ENCODE results near the gene PEX16.
A peak's percentile ranks its signal among the peaks of the same experiment; 100 is the strongest.
"Not testable (repeated sequence)": the region's sequence is repeated elsewhere in the genome, so short reads cannot be mapped to it uniquely, and the experiment has no call there.

The PEX16 gene

DNA sequence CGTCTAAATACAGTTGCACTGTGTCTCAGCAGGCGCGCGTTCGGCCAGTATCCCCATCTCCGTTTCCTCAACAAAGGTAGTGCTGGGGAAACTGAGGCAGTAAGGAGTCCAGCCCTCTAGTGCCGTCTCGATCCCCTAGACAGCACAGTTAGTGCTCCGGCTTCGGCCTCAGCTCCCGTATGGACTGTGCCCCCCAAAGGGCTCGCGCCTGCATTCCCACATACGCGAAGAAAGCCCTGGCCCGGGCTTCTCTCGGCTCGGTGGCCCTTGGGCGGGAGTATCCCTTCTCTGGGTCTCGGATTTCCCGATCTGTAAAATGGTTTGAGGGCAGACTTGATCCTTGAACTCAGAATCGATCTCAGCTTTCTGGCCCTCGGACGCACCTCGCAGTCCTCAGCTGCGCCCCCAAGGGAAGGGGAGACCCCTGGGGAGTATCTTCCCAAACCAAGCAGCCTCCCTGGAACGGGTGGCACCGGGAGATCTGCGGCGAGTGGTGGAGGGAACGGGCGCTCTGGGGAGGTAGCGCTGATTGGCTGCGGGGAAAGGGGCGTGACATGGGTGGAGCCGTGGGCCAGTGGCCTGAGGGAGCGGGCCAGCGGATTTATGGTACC, 759 bp upstream of the PEX16 start:
- peak; percentile 41 for DNase-seq (ENCODE audit: low read depth)

DNA sequence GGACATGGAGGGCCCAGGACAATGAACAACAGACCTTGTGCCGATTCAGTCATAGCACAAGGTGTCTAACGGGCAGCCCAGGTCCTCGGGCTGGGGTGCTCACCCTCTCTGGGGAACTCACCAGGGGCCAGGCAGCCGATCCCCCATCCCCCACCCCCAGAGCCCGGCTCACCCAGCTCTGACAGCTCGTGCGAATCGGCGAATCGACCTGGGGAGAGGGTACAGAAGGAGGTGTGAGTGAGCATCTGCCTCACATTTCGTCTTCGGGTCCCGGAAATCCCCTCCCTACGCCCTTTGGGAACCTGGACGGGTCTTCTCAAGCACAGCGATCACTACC, 423 bp downstream of the PEX16 start:
- DNase-seq (ENCODE audit: low read depth), result no peak

DNA sequence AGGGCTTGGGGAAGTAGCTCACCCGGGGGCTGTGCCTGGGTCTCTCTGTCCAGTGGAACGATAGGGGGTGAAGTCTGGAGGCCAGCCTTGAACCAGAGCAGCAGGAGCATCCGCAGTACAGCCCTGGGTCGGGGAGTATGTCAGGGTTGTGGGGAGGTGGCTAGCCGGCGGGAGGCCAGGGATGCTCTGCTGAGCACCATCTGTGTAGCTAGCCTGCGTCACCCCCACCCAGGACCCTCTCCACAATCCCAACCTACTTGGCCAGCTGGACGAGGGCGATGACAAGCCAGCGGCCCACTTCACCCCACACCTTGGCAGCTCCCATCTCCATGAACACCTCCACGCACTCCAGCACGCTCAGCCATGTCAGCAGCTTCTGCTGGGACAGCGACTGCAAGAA, 2.2 kb downstream of the PEX16 start:
- no peak for DNase-seq (ENCODE audit: low read depth)

DNA sequence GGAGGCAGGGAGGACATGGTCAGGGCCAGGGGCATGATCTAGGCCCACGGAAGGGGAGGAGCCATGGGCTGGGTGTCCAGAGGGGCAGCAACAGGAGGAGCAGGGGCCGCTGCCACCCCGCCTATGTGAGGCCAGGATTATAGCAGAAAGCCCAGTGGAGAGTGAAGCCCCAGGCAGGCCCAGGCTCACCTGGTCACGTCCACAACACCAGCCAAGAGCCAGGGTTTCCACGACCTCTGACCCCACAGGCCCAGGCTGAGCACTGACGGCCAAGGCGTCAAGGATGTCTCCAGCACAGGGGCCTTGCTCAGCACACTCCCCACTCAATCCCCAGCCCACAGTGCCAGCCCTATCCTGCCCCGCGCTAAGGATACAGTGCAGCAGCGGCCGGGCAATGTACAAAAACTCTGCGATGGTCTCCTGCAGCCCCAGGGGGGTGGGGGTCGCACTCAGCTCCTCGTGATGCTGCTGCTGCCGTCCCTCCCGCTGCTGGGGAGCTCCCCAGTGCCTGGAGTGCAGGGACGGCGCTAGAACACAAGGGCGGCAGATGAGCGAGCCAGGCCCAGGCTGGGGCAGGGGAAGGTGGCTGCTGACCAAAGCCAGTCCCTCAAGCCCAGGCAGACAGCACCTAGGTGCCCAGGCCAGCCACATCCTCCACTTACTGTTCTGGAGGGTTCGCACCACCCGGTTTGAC, 3.6 kb downstream of the PEX16 start:
- DNase-seq (ENCODE audit: low read depth), result no peak

DNA sequence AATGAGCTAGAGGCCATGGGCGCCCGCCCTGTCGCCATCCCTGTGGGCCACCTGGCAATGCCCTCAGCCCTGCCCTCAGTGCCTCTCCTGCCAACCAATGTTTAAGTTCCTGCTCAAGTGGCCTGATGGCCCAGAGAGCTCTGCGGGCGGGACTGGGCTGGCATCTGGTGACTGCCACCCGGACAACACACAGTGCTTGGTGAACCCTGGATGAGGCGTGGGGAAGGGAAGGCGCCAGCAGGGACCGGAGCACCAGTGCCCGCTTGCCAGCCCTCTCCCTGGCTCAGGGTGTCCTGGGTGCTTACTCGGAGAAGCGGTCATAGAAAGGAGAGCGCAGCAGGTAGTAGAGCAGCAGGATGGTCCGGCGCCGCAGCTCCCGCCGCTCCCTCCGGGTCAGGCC, 4.2 kb downstream of the PEX16 start:
- DNase-seq (ENCODE audit: low read depth), result no peak

DNA sequence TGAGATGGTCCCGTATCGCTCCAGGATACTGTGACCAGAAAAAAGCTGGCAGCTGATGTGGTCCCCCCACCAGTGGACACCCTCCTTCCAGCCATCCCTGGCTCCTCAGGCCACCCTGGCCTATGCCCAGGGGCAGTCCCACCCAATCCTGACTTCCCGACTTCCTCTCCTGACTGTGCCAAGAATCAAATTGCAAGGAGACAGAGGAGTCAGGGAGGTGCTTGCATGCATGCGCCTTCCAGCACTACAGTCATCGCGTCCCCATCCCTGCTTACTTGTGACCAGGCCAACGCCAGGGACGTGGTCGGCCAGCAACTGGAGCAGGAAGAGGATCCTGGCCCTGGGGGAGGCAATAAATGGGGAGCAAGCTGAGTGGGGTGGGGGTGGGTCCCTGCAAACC, 7.1 kb downstream of the PEX16 start:
- no peak for DNase-seq (ENCODE audit: low read depth)

DNA sequence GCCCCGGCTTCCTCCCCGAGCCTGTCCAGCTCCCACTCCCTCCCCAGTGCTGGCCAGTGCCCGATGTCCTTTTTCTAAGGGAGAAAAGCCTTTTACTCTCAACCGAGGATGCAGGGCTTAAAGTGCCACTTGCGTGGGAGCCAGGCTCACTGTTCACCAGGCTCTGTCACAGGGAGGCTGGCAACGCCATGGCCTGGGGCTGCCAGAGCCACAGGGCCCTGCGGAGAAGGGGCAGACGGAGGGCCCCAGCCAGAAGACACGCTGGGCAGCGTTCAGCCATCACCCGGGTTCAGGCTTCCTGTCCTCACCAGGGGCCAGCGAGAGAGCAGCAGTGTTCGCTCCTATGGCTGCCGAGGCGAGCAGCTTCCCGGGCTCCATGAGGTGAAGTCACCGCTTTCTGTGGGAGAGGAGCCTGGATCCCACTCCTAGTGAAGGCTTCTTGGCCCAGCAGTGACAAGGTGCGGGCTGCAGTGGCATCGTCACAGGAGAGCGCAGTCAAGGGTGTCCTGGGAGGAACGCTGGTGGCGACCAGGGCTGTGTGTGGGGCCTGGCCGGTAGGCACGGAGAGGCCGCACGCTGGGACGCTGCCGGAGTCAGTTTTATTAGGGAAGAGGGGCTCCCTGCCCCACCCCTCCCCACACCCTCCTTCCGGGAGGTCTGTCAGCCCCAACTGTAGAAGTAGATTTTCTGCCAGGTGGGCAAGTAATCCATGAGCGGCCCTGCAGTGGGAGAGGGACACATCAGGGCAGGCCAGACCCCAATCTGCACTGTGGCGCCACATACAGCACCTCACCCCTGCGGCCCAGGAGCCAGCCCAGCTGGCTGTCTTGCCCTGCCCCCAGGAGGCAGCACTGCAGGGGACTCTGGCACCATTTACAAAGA, 7.8 kb downstream of the PEX16 start:
- no peak for DNase-seq (ENCODE audit: low read depth)

DNA sequence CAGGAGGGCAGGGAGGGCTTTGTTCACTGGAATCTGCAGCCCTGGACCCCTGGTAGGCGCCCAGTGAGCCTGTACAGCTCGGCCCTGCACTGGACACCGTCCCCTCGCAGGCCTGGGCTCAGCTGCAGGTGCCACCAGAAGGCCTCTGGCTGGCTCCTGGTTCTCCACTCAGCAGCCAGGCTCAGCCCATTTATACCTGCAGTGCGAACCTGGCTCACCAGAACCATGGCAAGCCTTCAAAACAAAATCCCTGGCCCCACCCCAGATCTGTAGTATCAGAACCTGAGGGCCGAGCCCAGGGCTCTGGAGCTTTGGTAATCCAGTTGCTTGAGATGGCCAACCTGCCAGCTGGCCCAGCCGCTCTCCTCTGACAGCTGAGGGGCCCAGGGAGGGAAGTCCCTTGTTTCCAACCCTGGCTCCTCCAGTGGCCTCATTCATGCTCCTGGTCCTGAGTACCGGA, 9.7 kb downstream of the PEX16 start:
- DNase-seq (ENCODE audit: low read depth), result no peak

DNA sequence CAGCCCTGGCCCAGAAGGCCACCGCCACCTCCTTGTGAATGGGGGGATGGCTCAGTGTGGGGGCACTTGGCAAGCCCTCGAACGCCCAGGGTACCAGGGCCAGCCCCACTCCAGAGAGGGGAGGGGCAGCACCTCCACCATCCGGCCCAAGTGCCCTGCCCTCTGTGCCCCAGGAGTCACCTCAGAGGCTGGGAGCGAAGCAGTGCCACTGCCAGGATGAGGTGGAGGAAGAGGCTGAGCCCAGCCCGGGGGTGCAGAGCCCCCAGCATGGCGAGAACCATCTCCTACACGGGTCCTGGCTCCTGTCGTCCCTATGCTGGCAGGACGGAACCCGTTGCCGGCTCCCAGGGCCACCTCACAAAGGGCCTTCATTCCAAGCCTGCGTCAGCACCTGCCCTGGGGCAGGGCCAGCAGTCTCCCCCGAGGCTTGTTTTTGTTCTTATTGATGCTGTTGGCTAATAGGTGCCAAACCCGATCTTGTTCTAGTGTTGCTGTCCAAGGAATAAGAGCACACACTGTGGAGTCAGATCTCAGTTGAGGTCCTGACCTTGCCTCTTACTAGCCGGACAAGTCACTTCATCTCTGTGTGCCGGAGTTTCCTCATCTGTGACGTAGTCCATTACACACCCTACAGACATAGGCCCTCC, 10.6 kb downstream of the PEX16 start, which contains the start of gene FREY1:
Gene FREY1, minus strand, starts transcription at position 307 of the 647 bp plus-strand sequence. Its CDS starts 26 bp downstream, at position 281.
- DNase-seq (ENCODE audit: low read depth), result no peak

DNA sequence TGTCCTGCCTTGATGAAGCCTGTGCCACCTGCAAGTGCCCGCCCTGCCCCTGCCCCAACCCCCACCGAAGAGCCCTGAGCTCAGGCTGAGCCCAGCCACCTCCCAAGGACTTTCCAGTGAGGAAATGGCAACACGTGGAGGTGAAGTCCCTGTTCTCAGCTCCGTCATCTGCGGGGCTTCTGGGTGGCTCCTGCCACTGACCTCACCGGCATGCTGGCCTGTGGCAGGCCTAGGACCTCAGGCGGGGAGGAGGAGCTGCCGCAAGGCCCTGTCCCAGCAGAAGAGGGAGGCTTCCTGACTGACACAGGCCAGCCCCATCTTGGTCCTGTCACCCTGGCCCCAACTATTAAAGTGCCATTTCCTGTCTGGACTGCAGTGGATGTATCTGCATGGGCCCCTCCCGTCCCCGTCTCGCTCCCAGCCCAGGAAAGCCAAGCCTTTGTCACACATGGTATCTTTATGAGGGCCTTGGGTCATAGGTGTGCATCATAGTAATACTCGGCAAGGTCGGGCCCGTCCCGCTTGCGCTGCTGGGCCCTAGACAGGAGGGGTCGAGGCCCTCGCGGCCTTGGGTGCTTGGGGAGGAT, 11.5 kb downstream of the PEX16 start:
- no peak for DNase-seq (ENCODE audit: low read depth)

DNA sequence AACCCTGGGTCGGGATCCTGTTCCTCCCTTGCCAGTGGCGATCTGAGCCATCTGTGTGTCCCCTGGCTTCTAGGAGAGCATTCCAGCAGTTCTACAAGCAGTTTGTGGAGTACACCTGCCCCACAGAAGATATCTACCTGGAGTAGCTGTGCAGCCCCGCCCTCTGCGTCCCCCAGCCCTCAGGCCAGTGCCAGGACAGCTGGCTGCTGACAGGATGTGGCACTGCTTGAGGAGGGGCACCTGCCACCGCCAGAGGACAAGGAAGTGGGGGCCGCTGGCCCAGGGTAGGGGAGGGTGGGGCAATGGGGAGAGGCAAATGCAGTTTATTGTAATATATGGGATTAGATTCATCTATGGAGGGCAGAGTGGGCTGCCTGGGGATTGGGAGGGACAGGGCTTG, 12.1 kb downstream of the PEX16 start:
- DNase-seq (ENCODE audit: low read depth), result not testable (repeated sequence)

DNA sequence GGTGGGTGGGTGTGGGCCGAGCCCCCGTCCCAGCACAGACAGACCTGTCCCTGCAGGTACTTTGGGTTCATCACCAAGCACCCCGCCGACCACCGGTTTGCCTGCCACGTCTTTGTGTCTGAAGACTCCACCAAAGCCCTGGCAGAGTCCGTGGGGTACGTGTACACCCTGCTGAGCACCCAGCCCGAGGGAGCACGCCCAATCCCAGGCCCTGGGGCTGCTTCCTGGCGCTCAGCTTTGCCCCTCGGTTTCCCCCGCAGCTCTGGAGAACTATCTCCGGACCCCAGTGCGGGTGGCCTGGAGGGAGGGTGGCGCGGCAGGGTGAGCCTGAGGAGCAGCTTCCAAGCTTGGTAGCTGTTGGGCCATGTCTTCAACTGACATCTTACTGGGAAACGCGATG, 12.6 kb downstream of the PEX16 start:
- DNase-seq (ENCODE audit: low read depth), result no peak

DNA sequence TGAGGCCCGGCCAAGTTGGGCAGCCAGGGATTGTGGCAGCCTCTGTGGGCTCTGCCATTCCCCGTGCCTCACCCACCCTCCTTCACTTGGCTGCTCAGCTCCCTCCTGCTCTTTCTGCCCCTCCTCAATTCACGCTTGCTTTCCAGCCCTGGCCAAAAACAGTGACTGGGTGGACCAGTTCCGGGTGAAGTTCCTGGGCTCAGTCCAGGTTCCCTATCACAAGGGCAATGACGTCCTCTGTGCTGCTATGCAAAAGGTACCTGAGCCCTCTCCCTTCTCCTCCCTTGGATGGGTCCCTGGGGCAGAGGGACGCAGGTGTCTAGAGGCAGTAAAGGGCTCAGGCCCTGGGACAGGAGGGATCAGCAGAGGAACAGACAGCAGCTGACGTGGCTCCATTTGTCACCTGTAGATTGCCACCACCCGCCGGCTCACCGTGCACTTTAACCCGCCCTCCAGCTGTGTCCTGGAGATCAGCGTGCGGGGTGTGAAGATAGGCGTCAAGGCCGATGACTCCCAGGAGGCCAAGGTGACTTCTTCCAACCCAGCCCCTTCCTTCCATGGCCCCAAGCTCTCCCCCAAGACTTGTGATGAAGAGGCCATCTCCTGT, 13.3 kb downstream of the PEX16 start:
- no peak for DNase-seq (ENCODE audit: low read depth)

DNA sequence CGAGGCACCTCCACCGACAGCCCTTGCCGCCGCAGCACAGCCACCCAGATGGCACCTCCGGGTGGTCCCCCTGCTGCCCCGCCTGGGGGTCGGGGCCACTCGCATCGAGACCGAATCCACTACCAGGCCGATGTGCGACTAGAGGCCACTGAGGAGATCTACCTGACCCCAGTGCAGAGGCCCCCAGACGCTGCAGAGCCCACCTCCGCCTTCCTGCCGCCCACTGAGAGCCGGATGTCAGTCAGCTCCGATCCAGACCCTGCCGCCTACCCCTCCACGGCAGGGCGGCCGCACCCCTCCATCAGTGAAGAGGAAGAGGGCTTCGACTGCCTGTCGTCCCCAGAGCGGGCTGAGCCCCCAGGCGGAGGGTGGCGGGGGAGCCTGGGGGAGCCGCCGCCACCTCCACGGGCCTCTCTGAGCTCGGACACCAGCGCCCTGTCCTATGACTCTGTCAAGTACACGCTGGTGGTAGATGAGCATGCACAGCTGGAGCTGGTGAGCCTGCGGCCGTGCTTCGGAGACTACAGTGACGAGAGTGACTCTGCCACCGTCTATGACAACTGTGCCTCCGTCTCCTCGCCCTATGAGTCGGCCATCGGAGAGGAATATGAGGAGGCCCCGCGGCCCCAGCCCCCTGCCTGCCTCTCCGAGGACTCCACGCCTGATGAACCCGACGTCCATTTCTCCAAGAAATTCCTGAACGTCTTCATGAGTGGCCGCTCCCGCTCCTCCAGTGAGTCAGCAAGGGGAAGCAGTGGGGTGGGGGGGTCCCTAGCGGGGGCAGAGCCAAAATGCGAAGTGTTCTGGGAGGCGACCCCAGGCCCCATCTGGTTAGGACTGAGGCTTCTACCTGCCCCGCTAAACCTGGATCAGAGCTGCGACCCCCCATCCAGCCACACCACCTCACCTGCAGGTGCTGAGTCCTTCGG, 15.0 kb downstream of the PEX16 start:
- DNase-seq (ENCODE audit: low read depth), result no peak

DNA sequence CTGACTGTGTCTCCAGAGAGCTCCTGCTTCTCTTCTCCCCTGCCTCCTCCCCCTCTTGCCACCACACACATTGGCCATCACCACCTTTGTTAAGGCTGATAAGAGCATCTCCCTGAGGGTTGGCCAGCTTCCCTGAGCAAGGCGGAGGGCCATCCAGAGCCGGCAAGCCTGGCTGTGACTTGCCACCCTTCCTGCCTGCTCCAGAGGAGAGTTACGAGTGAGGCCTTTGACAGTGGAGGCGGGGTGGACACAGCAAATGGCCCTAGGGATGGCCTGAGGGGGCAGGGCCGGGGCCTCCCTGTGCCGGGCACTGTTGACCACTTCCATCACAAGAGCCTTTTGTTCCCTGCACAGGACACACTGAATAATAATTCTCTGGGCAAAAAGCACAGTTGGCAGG, 16.1 kb downstream of the PEX16 start:
- DNase-seq (ENCODE audit: low read depth), result no peak

DNA sequence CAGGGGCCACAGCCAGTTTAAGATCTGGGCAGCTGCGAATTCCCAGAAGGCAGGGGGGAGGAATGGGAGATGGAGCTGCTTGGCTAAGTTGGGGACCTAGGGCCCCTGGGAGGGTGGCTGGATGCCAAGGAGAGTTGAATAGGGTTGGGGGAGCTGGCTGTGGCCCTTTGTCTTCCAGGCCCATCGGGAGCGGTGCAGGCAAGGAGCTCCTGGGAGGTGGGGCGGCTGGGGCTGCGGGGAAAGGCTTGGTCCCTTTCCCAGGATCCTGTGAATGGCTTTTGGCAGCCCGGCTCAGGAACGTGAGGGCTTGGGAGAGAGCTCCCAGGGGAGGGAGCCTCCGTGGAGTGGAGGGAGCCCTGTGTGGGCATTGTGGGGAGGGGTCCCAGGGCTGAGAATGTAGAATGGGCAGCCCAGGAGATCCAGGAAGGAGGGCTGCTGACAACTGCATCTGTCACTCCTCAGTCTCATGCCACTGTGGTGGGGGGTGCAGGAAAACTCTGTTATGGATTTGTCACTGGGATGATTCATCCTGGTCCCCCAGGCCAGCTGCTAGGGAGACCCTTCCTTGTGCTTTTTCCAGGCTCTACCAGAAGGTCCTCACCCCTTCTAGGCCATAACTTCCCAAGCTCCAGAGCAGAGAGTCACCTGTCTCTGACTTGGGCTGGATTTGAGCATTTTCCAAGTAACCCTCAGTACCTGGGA, 16.6 kb downstream of the PEX16 start:
- no peak for DNase-seq (ENCODE audit: low read depth)

DNA sequence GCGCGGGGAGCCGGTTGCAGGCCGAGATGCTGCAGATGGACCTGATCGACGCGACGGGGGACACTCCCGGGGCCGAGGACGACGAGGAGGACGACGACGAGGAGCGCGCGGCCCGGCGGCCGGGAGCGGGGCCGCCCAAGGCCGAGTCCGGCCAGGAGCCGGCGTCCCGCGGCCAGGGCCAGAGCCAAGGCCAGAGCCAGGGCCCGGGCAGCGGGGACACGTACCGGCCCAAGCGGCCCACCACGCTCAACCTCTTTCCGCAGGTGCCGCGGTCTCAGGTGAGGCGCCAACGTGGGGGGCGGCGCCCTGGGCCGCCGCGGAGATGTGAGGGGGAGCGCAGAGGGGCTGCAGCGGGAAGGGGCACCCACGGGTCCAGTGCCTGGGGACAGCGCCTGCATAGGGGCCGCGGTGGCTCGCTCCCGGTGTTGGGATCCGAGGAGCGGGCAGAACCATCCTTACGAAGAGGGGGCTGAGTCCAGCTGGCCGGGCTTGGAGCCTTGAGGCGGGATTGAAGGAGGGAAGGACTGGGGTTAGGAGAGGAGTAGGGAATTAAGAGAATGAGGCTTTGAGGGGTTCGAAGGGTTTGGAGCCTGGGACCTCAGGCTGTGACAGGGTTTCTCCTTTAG, 17.4 kb downstream of the PEX16 start:
- not testable (repeated sequence) for DNase-seq (ENCODE audit: low read depth)

DNA sequence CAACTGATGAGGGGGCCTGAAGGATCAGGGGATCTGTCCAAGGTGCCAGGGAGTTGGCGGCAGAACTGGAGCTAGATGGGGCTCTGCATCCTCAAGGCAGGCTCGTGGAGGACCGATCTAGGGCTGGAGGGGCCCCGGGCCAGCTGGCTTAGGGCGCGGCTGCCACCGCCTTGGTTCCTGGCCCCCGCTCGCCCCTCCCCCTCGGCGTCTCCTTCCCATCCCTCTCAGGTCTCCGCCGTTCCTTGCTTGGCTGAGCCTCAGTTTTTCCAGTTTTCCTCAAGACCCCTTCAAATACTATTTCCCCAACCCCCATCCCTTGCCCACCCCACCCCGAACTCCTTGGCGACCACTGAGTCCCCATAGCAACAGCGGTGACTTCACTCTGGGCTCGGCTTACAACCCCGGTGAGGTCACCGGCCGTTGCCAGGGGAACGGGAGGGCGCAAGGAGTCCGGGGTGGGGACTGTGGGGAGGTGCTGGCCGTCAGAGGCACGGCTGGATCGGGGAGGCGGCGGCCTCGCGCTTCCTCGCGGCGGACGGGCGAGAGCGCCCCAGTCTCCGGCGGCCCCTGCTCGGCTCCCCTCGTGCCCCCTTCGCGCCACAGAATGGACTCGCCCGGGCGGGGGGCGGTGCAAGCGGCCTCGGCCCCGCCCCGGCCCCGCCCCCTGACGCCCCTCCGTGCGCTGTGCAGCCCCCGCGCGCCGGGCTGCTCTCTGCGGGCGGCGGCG, 18.1 kb downstream of the PEX16 start:
- DNase-seq (ENCODE audit: low read depth), result peak; percentile 43

DNA sequence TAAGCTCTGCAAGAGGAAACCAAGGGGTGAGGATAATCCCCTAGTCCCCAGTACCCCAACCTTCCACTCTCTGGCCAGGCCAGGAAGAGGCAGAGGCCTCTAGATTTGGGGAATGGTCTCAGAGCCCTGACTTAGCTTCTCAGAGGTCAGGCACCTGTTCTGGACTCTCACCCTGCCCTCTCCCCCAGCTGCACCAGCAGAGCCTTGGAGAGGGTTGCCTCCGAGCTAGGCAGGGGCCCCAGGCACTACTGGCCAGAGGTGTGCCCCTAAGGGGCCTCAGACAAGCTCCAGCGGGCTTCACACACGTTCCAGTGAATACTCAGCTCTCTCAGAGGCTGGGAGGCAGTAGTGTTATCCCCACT, 18.6 kb downstream of the PEX16 start:
- DNase-seq (ENCODE audit: low read depth), result no peak
